HUDEP-2 (cell line): ENCODE data around the gene R3HDM4.
"Not testable (repeated sequence)": the region's sequence is repeated elsewhere in the genome, so short reads cannot be mapped to it uniquely, and the experiment has no call there.

Source experiments
- DNase-seq, 76 experiments: peaks; one replicate each; lab custom pipeline; 2025; ENCODE audit not compliant: unreplicated experiment in 76 of 76; lab: John Stamatoyannopoulos, UW

The R3HDM4 gene

DNA sequence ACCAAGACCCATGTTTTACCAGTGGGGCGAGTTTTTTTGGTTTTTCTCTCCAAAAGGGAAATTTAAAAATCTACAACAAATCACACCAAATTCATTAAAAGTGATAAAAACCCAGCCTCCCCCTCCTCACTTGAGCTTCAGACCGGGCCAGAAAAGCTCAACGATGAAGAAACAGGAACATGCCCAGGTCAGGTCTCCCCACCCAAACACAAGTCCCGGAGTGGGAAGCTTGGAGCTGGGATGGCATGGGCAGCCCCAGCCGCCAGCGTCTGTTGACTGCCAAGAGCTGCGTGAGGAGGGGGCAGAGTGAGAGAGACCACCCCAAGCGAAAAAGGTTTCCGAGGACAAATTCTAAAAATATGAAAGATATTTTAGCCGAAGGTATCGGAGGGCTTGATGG is 16.0 kb downstream of the R3HDM4 start:
- DNase-seq: no peak

DNA sequence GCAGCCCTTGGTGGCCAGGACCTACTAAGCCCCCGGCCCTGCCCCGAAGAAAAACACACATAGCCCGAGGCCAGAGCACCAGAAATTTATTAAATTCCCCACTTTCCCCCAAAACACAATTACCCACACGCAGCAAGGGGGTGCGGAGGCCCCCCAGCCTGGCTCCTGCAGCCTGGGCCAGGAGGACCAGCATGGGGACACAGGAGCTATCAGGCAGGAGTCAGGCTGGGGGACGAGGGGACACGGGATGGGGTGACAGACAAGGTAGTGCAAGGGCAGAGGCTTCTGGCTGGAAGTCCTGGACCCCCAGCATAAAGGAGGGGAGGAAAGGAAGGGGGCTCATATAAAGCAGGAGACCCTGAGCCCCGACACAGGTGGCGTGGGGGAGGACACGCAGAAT is 16.6 kb downstream of the R3HDM4 start:
- no peak for DNase-seq

GRCh38 chr19:892894-893689 is 19.9 kb downstream of the R3HDM4 start, which contains the start of the genes MED16 and RNU6-9:
TSS of gene MED16 (minus strand) at chr19:893187. CDS start at chr19:891131, 2,056 bp downstream.
TSS of gene RNU6-9 (plus strand) at chr19:893484.
- DNase-seq: peak in 72 of 76 experiments; percentile 61 to 96 (median 91)

DNA sequence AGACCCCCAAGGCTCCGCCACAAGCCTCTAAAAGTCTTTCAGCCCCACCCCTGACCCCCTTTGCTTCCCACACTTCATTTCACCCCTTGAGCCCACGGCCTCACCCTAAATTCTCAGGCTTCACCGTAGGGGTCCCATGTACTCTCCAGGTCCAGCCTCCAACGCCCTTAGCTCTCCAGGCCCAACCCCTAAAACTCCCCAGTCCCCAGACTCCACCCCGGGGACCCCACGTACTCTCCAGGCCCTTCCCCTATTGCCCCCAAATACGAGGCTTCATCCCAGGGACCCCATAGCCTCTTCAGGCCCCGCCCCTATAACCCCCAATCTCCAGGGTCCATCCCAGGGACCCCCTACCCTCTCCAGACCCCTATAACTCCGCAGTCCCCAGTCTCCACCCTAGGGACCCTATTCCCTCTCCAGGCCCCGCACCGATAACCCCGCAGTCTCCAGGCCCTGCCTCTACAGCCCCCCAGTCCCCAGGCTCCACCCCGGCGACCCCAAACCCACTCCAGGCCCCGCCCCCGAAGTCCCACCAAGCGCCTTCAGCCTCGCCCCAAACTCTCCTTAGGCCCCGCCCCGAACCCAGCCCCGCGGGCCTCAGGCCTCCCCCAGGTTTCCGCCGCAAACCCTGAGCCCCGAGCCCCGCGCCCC is 20.7 kb downstream of the R3HDM4 start:
- peak in 11 of 76 experiments; percentile 23 to 56 (median 48) for DNase-seq

DNA sequence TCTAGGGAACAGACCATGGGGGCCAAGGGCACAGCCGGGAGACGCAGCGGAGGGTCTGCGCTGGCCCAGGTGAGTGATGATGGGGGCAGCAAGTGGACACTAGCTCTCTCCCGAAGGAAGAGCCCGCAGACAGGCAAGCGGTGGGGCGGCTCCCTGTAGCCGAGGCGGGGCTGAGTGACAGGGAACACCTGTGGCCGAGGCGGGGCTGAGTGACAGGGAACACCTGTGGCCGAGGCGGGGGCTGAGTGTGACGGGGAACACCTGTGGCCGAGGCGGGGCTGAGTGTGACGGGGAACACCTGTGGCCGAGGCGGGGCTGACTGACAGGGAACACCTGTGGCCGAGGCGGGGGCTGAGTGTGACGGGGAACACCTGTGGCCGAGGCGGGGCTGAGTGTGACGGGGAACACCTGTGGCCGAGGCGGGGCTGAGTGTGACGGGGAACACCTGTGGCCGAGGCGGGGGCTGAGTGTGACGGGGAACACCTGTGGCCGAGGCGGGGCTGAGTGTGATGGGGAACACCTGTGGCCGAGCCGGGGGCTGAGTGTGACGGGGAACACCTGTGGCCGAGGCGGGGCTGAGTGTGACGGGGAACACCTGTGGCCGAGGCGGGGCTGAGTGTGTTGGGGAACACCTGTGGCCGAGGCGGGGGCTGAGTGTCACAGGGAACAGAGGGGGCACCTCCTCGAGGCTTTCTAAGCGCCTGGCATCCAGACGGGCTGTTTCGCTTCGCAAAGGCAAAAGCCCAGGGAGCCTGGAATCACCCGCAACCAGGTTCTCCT is 21.4 kb downstream of the R3HDM4 start:
- not testable (repeated sequence) for DNase-seq

- no peak for DNase-seq
These were observed 22.2 kb downstream of the R3HDM4 start for GRCh38 chr19:890831-891230.

GRCh38 chr19:889662-890295 is 23.2 kb downstream of the R3HDM4 start:
- no peak for DNase-seq

DNA sequence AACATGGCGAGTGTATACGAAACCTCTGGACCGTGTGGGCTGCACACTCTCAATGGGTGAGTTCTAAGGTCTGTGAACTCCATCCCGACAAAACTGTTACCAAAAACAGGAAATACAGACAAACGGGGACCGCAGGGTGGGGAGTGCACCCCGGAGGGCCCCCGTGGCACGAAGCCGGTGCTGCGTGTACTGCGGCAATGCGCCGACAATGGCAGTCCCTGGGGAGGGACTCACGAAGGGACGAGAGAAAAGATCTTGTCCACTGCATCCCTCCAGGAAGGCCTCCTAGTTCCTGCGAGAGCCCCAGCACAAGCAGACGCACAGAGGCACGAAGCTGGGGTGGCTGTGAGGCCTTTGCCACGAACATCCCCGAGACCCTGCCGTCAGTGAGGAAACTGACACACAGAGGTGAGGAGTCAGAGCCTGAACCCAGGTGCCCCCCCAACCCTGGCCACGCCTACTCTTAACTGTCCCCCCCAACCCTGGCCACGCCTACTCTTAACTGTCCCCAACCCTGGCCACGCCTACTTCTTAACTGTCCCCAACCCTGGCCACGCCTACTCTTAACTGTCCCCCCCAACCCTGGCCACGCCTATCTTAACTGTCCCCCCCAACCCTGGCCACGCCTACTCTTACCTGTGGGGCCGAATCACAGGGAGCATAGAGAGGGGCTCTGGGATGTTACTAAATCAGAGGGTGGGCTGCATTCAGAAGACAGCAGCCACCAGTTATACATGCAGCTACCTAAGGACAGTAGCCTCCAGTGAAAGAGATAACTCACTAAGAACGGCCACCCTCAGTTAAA is 24.2 kb downstream of the R3HDM4 start:
- DNase-seq: peak in 54 of 76 experiments; percentile 16 to 79 (median 60)

DNA sequence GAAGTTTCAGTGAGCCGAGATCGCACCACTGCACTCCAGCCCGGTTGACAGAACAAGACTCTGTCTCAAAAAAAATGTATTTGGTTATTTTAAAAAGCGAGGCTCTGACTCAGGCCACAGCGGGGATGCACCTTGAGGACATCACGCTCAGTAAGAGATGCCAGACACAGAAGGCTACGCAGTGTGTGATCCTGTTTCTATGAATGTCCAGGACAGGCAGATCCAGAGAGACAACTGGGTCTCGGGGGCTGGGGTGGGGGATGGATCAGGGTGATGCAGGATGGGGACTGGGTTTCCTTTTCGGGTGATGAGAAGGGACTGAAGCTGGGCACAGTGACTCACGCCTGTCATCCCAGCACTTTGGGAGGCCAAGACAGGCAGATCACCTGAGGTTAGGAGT is 25.4 kb downstream of the R3HDM4 start:
- DNase-seq: no peak

- DNase-seq: no peak
These were observed 25.9 kb downstream of the R3HDM4 start for GRCh38 chr19:887072-887471.

DNA sequence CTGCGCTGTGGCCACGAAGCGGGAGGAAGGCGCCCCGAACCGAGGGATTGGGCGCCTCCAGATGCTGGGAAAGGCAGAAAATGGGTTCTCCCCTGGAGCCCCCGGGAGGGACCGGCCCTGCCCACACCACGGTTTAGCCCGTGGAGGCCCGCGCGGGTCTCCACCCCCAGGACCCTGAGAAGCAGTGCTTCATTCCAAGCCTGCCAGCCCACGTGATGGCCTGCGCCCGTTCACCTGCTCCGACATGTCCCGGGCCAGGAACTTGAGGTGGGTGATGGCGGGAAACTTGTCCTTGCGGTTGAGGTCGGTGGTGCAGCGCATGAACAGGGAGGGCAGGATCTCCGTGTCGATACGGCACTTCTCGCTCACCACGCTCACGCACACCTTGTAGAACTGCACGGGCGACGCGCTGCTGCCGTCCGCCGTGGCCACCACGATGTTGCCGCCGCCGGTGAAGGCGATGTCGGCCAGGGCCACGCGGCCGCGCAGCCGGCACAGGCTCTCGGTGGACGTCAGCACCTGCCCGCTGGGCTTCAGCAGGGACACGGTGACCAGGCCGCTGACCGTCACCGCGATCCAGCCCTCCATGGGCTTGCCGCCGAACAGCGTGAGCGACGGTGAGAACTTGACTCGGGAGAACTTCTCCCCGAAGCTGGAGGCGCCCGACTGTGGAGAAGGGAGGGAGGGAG is 27.3 kb downstream of the R3HDM4 start:
- no peak for DNase-seq

GRCh38 chr19:884420-885211 is 28.4 kb downstream of the R3HDM4 start:
- no peak for DNase-seq

DNA sequence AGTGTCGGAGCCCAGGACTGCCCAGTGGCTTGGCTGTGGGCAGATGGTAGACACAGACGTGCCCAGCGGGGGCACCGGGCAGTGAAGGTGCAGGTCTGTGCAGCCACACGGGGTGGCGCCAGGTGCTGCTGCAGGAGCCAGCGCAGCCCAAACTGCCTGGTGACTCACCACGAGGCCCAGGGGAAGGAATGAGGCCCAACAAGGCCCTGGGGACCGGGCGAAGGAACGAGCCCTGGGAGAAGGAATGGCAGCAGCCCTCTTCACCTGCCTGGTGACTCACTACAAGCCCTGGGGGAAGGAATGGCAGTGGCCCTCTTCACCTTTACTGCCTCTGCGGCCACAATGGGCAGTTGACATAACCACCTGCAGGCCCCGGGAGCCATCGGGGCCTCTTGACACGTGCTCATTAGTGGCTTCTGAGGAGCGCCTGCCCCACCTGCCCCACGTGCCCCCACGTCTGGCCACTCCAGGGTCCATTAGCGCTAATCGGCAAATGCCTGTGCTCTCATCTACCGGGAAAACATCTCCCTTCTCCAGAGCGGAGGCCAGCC is 29.3 kb downstream of the R3HDM4 start:
- no peak for DNase-seq

- no peak for DNase-seq
These were observed 30.0 kb downstream of the R3HDM4 start for GRCh38 chr19:882871-883497.

DNA sequence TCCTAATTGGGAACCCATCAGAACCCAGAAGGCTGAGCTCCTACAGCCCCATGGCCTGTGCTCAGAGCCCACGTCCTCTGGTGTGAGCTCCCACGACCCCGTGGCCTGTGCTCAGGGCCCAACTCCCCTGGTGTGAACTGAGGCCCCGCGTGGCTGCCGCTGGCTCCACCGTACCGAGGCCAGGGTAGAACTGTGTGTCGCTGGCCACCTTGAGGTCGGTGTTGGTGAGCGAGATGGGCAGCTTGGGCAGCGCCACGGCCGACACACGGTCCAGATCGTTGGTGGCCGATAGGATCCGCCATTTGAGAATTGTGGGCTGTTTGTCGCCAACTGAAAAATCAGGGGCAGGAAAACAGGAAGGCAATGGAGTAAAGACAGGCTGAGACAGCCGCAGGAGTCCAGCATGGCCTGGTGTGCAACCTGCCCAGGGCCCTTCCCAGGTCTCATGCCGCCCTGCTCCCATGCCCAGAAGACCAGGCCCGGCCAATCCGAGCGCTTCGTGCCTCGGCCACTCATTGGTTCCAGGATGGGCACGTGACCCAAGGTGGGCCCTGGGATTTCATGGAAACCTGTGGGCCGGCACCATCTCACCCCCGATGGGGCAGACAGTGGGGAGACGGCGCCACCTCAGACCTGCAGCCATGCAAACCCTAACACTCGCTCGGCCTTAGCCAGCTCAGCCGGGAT is 31.5 kb downstream of the R3HDM4 start:
- no peak for DNase-seq

DNA sequence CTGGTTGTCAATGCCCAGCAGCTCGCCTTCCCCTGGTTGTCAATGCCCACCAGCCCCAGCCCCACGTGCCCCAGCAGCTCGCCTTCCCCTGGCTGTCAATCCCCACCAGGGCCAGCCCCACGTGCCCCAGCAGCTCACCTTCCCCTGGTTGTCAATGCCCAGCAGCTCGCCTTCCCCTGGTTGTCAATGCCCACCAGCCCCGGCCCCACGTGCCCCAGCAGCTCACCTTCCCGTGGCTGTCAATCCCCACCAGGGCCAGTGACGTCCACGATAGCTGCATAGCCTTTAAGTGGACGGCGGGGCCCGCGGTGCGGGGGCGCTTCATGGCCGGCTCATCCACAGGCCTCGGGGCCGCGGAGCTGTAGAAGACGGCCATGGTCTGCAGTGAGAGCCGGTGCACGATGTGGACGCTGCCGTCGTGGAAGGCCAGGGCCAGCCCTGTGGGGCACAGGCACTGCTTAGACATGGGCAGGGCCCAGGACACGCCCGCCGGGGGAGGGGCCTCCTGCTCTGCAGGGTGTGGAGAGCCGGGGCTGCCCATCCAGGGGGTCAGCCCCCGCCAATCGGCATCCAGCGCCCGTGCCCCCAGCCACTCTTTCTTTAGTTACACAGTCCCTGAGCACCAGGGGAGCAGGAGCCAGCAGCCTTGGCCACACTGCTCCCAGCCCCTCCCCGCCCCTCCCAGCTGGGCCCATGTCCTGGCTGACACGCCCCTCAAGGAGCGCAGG is 33.1 kb downstream of the R3HDM4 start:
- DNase-seq: peak in 1 of 76 experiments; percentile 28
